Measurements from ENCODE around the gene CABLES1. TPM values are rescaled to one million over a fixed set of nuclear protein-coding genes. Genes with fewer than 3 reads are reported as not detected.
A peak's percentile ranks its signal among the peaks of the same experiment; 100 is the strongest.

CABLES1 gene
- polyA plus RNA-seq, 1 of the 3 experiments (the other 2 are of a cell fraction): 2.2 TPM

- no peak for DNase-seq
- Histone ChIP-seq H3F3A (replicated peaks; ENCODE audit: insufficient read depth) (peaks cover 19% of the 10 kb centered on the region), H3K27me3 (ENCODE audit: insufficient read depth) (no peaks in the 10 kb centered on the region), H3K9me3 (no peaks in the 10 kb centered on the region), H3K9me2 (no peaks in the 10 kb centered on the region), H3K79me2 (ENCODE audit: insufficient read depth) (no peaks in the 10 kb centered on the region), H3K4me3 (ENCODE audit: low read depth in 2 of 2, low read length in 1 of 2) (no peak overlapping the region), H3K36me3 (replicated peaks in 1 of 2; ENCODE audit: control insufficient read depth in 1 of 2, insufficient read depth in 2 of 2, low read length in 1 of 2) (peaks cover 0 to 8% of the 10 kb centered on the region in 2 experiments), H2AFZ (ENCODE audit: low read depth) (no peak overlapping the region), H4K20me1 (ENCODE audit: insufficient read depth) (no peaks in the 10 kb centered on the region), H3K4me1 (ENCODE audit: control insufficient read depth in 1 of 2, insufficient read depth in 2 of 2, low read depth in 1 of 2, low read length in 1 of 2) (peaks cover 37 to 50% of the 10 kb centered on the region in 2 experiments), H3K9ac (no peak overlapping the region), H3K4me2 (peak overlapping the region; percentile 11; the same call in 1 of the 2 replicates), H3K27ac (ENCODE audit: low read depth in 2 of 2, low read length in 1 of 2) (peak overlapping the region; percentile 39 to 75)
- CTCF ChIA-PET: interaction anchor here (1.2 to 1.6 kb wide), 4 partner anchors 9 to 183 kb away, joined by 3 to 6 read pairs (median 4); no protein-coding TSS in a partner anchor
- WGBS (ENCODE audit: low lambda C conversion rate): 33% methylated on average over 7 of the region's 7 CpGs
- POLR2A ChIA-PET: no interaction called here
- TF ChIP-seq RCOR1 (IDR thresholded peaks at IDR 0.05; ENCODE audit: low read length) (peak; percentile 57), IRF3 (IDR thresholded peaks at IDR 0.05; ENCODE audit: low read depth, low read length) (no peak), EP300 (IDR thresholded peaks at IDR 0.05; ENCODE audit: borderline replicate concordance in 1 of 2, low read depth in 1 of 2, low read length in 1 of 2) (peak; percentile 32 to 81; a peak in 3 of 4 replicates), MEF2A (IDR thresholded peaks at IDR 0.05; ENCODE audit: borderline replicate concordance, low read depth) (no peak), USF2 (IDR thresholded peaks at IDR 0.05; ENCODE audit: borderline replicate concordance, low read depth, low read length) (no peak), JUND (IDR thresholded peaks at IDR 0.05) (peak; percentile 48), GATA2 (CRISPR knock-in tag; IDR thresholded peaks at IDR 0.05) (peak; percentile 53), GABPA (IDR thresholded peaks at IDR 0.05; ENCODE audit: low read depth) (no peak), CHD2 (IDR thresholded peaks at IDR 0.05; ENCODE audit: low read length, partially characterized antibody) (no peak), USF1 (IDR thresholded peaks at IDR 0.05; ENCODE audit: borderline replicate concordance, low read depth) (peak; percentile 42; the same call in 1 of the 2 replicates), FOSL2 (IDR thresholded peaks at IDR 0.05; ENCODE audit: borderline replicate concordance, low read depth) (peak; percentile 17; the same call in 1 of the 2 replicates), FOXM1 (IDR thresholded peaks at IDR 0.05; ENCODE audit: low read depth) (0 out of 2 replicates have a peak, but pooled peaks have one; percentile 38), RFX5 (IDR thresholded peaks at IDR 0.05; ENCODE audit: low read length) (no peak), MXI1 (IDR thresholded peaks at IDR 0.05; ENCODE audit: low read depth, low read length) (no peak), FOXJ3 (CRISPR knock-in tag; IDR thresholded peaks at IDR 0.05) (no peak), RAD21 (IDR thresholded peaks at IDR 0.05; ENCODE audit: low read length) (no peak), PBX3 (IDR thresholded peaks at IDR 0.05) (peak; percentile 87), TEAD4 (IDR thresholded peaks at IDR 0.05; ENCODE audit: borderline replicate concordance, insufficient read depth) (no peak)
- TF ChIP-seq, protein P1, sequence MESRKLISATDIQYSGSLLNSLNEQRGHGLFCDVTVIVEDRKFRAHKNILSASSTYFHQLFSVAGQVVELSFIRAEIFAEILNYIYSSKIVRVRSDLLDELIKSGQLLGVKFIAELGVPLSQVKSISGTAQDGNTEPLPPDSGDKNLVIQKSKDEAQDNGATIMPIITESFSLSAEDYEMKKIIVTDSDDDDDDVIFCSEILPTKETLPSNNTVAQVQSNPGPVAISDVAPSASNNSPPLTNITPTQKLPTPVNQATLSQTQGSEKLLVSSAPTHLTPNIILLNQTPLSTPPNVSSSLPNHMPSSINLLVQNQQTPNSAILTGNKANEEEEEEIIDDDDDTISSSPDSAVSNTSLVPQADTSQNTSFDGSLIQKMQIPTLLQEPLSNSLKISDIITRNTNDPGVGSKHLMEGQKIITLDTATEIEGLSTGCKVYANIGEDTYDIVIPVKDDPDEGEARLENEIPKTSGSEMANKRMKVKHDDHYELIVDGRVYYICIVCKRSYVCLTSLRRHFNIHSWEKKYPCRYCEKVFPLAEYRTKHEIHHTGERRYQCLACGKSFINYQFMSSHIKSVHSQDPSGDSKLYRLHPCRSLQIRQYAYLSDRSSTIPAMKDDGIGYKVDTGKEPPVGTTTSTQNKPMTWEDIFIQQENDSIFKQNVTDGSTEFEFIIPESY (IDR thresholded peaks at IDR 0.05; ENCODE audit: borderline replicate concordance, low read depth): no peak
- TF ChIP-seq, protein P2, sequence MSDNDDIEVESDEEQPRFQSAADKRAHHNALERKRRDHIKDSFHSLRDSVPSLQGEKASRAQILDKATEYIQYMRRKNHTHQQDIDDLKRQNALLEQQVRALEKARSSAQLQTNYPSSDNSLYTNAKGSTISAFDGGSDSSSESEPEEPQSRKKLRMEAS (IDR thresholded peaks at IDR 0.05; ENCODE audit: low read depth): no peak
- TF ChIP-seq, protein P3, sequence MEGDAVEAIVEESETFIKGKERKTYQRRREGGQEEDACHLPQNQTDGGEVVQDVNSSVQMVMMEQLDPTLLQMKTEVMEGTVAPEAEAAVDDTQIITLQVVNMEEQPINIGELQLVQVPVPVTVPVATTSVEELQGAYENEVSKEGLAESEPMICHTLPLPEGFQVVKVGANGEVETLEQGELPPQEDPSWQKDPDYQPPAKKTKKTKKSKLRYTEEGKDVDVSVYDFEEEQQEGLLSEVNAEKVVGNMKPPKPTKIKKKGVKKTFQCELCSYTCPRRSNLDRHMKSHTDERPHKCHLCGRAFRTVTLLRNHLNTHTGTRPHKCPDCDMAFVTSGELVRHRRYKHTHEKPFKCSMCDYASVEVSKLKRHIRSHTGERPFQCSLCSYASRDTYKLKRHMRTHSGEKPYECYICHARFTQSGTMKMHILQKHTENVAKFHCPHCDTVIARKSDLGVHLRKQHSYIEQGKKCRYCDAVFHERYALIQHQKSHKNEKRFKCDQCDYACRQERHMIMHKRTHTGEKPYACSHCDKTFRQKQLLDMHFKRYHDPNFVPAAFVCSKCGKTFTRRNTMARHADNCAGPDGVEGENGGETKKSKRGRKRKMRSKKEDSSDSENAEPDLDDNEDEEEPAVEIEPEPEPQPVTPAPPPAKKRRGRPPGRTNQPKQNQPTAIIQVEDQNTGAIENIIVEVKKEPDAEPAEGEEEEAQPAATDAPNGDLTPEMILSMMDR (IDR thresholded peaks at IDR 0.05): no peak
These were observed 93.1 kb downstream of the CABLES1 start for GRCh38 chr18:23228102-23229061.
